Stimulated activated CD4-positive, alpha-beta T cell treated with anti-CD3 and anti-CD28 coated beads, Interleukin-15, amount 100 ng/mL, for 1 hour (primary cell): ENCODE results near the gene MAP2K4.

ENCODE experiments used
- DNase-seq, 2 donors: peaks; one replicate each; pipeline ENCODE4 v3.0.0-alpha.2; 2020; ENCODE audit warnings: low read depth in 1 of 2, low spot score in 1 of 2

MAP2K4 gene

GRCh38 chr17:12088035-12088434 is 67.4 kb downstream of the MAP2K4 start:
- DNase-seq = no peak

GRCh38 chr17:12089809-12090384 is 69.2 kb downstream of the MAP2K4 start:
- no peak for DNase-seq

- no peak for DNase-seq
Measured at GRCh38 chr17:12094336-12094735, 73.7 kb downstream of the MAP2K4 start.

GRCh38 chr17:12095522-12095921 is 74.8 kb downstream of the MAP2K4 start:
- DNase-seq = no peak

- no peak for DNase-seq
Measured at GRCh38 chr17:12097326-12097725, 76.6 kb downstream of the MAP2K4 start.

GRCh38 chr17:12098568-12098967 is 77.9 kb downstream of the MAP2K4 start:
- no peak for DNase-seq

- DNase-seq = no peak
Measured at GRCh38 chr17:12099412-12099811, 78.7 kb downstream of the MAP2K4 start.

GRCh38 chr17:12104831-12105230 is 84.2 kb downstream of the MAP2K4 start:
- no peak for DNase-seq

- no peak for DNase-seq
Measured at GRCh38 chr17:12107905-12108304, 87.2 kb downstream of the MAP2K4 start.

- DNase-seq = no peak
Measured at GRCh38 chr17:12110906-12111305, 90.2 kb downstream of the MAP2K4 start.

- no peak for DNase-seq
Measured at GRCh38 chr17:12113156-12113555, 92.5 kb downstream of the MAP2K4 start.

GRCh38 chr17:12114686-12115418 is 94.2 kb downstream of the MAP2K4 start:
- DNase-seq = no peak

GRCh38 chr17:12116143-12116542 is 95.5 kb downstream of the MAP2K4 start:
- DNase-seq = no peak

GRCh38 chr17:12118617-12119016 is 97.9 kb downstream of the MAP2K4 start:
- DNase-seq = no peak

GRCh38 chr17:12122075-12122474 is 101.4 kb downstream of the MAP2K4 start:
- no peak for DNase-seq

- no peak for DNase-seq
Measured at GRCh38 chr17:12127177-12127576, 106.5 kb downstream of the MAP2K4 start.

GRCh38 chr17:12127667-12128066 is 107.0 kb downstream of the MAP2K4 start:
- no peak for DNase-seq

- no peak for DNase-seq
Measured at GRCh38 chr17:12128946-12129345, 108.3 kb downstream of the MAP2K4 start.

GRCh38 chr17:12133183-12133582 is 112.5 kb downstream of the MAP2K4 start:
- no peak for DNase-seq

GRCh38 chr17:12134101-12134500 is 113.4 kb downstream of the MAP2K4 start:
- DNase-seq = no peak

- no peak for DNase-seq
Measured at GRCh38 chr17:12134587-12134986, 113.9 kb downstream of the MAP2K4 start.

- DNase-seq = no peak
Measured at GRCh38 chr17:12136243-12136642, 115.6 kb downstream of the MAP2K4 start.

GRCh38 chr17:12136646-12137045 is 116.0 kb downstream of the MAP2K4 start:
- DNase-seq = no peak
